Measurements from ENCODE around the gene KAZN.

DNA sequence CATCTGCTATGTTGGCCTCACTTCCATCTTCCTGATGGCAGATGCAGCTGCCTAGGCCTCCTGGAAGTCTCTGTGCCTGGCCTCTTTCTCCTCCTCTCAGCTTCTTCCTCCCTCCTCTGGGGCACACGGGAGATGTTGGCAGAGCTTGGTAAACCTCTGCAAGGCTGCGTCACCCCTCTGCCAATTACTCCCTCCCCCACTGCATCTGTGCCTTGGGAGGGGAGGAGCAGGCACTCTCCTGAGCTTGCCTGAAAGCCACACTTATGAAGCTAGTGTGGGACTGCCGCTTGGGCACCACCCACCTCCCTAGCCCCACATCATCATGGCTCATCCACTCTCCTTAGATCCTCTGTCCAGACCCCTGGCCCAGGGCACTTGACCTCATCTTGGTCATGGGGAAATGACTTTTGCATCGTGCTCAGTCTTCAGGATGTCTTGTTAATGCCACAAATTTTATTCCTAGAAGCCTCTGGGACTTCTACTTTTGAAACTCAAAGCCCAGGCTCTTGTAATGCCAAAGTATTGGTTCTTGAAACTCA lies 547.7 kb downstream of the KAZN start:
- TF ChIP-seq, protein P1, sequence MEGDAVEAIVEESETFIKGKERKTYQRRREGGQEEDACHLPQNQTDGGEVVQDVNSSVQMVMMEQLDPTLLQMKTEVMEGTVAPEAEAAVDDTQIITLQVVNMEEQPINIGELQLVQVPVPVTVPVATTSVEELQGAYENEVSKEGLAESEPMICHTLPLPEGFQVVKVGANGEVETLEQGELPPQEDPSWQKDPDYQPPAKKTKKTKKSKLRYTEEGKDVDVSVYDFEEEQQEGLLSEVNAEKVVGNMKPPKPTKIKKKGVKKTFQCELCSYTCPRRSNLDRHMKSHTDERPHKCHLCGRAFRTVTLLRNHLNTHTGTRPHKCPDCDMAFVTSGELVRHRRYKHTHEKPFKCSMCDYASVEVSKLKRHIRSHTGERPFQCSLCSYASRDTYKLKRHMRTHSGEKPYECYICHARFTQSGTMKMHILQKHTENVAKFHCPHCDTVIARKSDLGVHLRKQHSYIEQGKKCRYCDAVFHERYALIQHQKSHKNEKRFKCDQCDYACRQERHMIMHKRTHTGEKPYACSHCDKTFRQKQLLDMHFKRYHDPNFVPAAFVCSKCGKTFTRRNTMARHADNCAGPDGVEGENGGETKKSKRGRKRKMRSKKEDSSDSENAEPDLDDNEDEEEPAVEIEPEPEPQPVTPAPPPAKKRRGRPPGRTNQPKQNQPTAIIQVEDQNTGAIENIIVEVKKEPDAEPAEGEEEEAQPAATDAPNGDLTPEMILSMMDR (IDR thresholded peaks at IDR 0.05 in 8 of 11, conservative IDR thresholded peaks at IDR 0.05 in 3 of 11): no peak
- TF ChIP-seq POLR2AphosphoS5 (IDR thresholded peaks at IDR 0.05): no peak
